GM12878 (cell line): ENCODE measurements around the gene KLHDC1. TPM values are rescaled to one million over a fixed set of nuclear protein-coding genes. Genes with fewer than 3 reads are reported as not detected.

Experiments
- ATAC-seq: fragments of 200-7000 bp; cut with Tn5 transposase; 3 replicates; pipeline ENCODE4 v1.9.1; 2020; ENCODE audit warnings: mild to moderate bottlenecking, moderate library complexity
- BruUV-seq: library from RNA; stranded (reverse); fragments of 400-500 nt; replicated peaks from 2 replicates; lab custom pipeline; 2021; lab: Mats Ljungman, UMichigan
- CTCF ChIA-PET: fragments of 300-600 bp; sonication (Branson Sonifier 250); formaldehyde crosslinking; extraction: SDS; loops from one replicate; lab custom pipeline; 2021; ENCODE audit warnings: inconsistent platforms; lab: Yijun Ruan, JAX
- POLR2A ChIA-PET: fragments of 350-600 bp; formaldehyde crosslinking; extraction: SDS; loops from one replicate; lab custom pipeline; 2021; ENCODE audit warnings: inconsistent platforms; lab: Charles Lee
- RAD21 ChIA-PET: fragments of 300-600 bp; sonication (Branson Sonifier 250); formaldehyde crosslinking; loops from one replicate; lab custom pipeline; 2023; ENCODE audit warnings: antibody characterized with exemption; ENCODE audit not compliant: unreplicated experiment; lab: Charles Lee
- SMC1A ChIA-PET: fragments of 300-600 bp; sonication (Branson Sonifier 250); formaldehyde crosslinking; loops from one replicate; lab custom pipeline; 2023; ENCODE audit not compliant: unreplicated experiment, uncharacterized antibody; lab: Charles Lee
- DNase-seq: peaks from one replicate; pipeline ENCODE4 v3.0.0-alpha.2; 2011; ENCODE audit warnings: low read depth, low spot score
- FAIRE-seq: peaks from 3 replicates; lab custom pipeline; 2011; peaks lifted over from hg19 to GRCh38; lab: Jason Lieb, UNC
- H2AFZ ChIP-seq: 2 replicates; pipeline ENCODE4 v1.6.0; 2011; ENCODE audit warnings: low read depth, low read length, control low read depth; ENCODE audit not compliant: control insufficient read depth
- H3K27ac ChIP-seq: 2 replicates; pipeline ENCODE4 v1.5.1; 2011; ENCODE audit warnings: control low read depth; ENCODE audit not compliant: control insufficient read depth, insufficient read depth
- H3K27me3 ChIP-seq, 2 experiments: replicated peaks in 1 of 2; 2 replicates each; pipeline versions ENCODE4 v1.6.0 to v1.6.1; 2011; ENCODE audit warnings: low read length in 1 of 2; ENCODE audit not compliant: control insufficient read depth in 2 of 2, insufficient read depth in 2 of 2
- H3K36me3 ChIP-seq, 2 experiments: 2 replicates each; pipeline ENCODE4 v1.5.1; 2011; ENCODE audit warnings: low read length in 1 of 2; ENCODE audit not compliant: control insufficient read depth in 2 of 2, insufficient read depth in 2 of 2
- H3K4me1 ChIP-seq: 2 replicates; pipeline ENCODE4 v1.6.1; 2011; ENCODE audit warnings: mild to moderate bottlenecking, low read length, moderate library complexity, mixed read lengths; ENCODE audit not compliant: control insufficient read depth, insufficient read depth
- H3K4me2 ChIP-seq: 2 replicates; pipeline ENCODE4 v1.6.0; 2011; ENCODE audit warnings: control low read depth; ENCODE audit not compliant: control insufficient read depth, insufficient read depth
- H3K4me3 ChIP-seq: fragments of 200-600 bp; sonication (generic); 2 replicates; pipeline ENCODE4 v1.5.1; 2016
- H3K79me2 ChIP-seq: 2 replicates; pipeline ENCODE4 v1.6.0; 2011; ENCODE audit warnings: low read length; ENCODE audit not compliant: control insufficient read depth, insufficient read depth
- H3K9ac ChIP-seq: 2 replicates; pipeline ENCODE4 v1.8.0; 2011; ENCODE audit warnings: low read length, control low read depth, mixed read lengths; ENCODE audit not compliant: control insufficient read depth, insufficient read depth
- H3K9me3 ChIP-seq: replicated peaks from 3 replicates; pipeline ENCODE4 v1.5.1; 2011; ENCODE audit warnings: mild to moderate bottlenecking, low read length; ENCODE audit not compliant: control insufficient read depth, insufficient read depth
- H4K20me1 ChIP-seq: 2 replicates; pipeline ENCODE4 v1.6.0; 2011; ENCODE audit not compliant: control insufficient read depth, insufficient read depth
- ATF3 ChIP-seq: IDR thresholded peaks from 2 replicates; pipeline ENCODE4 v1.6.1; 2011; ENCODE audit warnings: low read depth, mild to moderate bottlenecking, low read length, moderate library complexity, borderline replicate concordance; ENCODE audit errors: extremely low read depth
- CBX5 ChIP-seq: sonication (generic); IDR thresholded peaks from 2 replicates; pipeline ENCODE4 v1.6.1; 2016; ENCODE audit warnings: low read depth, moderate library complexity, mild to moderate bottlenecking, inconsistent platforms
- CREB1 ChIP-seq: IDR thresholded peaks from 2 replicates; pipeline ENCODE4 v1.6.1; 2012; ENCODE audit warnings: low read depth, mild to moderate bottlenecking, inconsistent platforms
- CTCF ChIP-seq, 3 experiments: IDR thresholded peaks in 2 of 3; conservative IDR thresholded peaks in 1 of 3; 2 replicates each; pipeline ENCODE4 v1.5.1; 2011; ENCODE audit warnings: low read depth in 3 of 3, low read length in 3 of 3, mild to moderate bottlenecking in 3 of 3, control low read depth in 2 of 3, moderate library complexity in 2 of 3, inconsistent platforms in 1 of 3, mixed read lengths in 1 of 3; ENCODE audit not compliant: control insufficient read depth in 2 of 3, insufficient read depth in 1 of 3; ENCODE audit errors: extremely low read depth in 1 of 3
- E2F8 ChIP-seq: fragments of 450-650 bp; IDR thresholded peaks from 2 replicates; pipeline ENCODE4 v1.6.1; 2018; ENCODE audit warnings: mild to moderate bottlenecking, low read depth, moderate library complexity; ENCODE audit not compliant: partially characterized antibody
- EP300 ChIP-seq, 2 experiments: fragments of 150-350 bp in 1 of 2; IDR thresholded peaks; 2 replicates each; pipeline ENCODE4 v1.6.1; 2011 to 2012; ENCODE audit warnings: low read depth in 2 of 2, low read length in 2 of 2, borderline replicate concordance in 1 of 2, improper control_type of control experiment in 1 of 2, inconsistent platforms in 1 of 2; ENCODE audit not compliant: control insufficient read depth in 1 of 2
- IRF4 ChIP-seq: IDR thresholded peaks from 2 replicates; pipeline ENCODE4 v1.6.1; 2011; ENCODE audit warnings: low read depth, low read length
- MXI1 ChIP-seq: fragments of 150-350 bp; IDR thresholded peaks from 2 replicates; pipeline ENCODE4 v1.6.1; 2011; ENCODE audit warnings: low read depth, mild to moderate bottlenecking, inconsistent platforms, low read length, improper control_type of control experiment
- MYB ChIP-seq: fragments of 150-350 bp; IDR thresholded peaks from 2 replicates; pipeline ENCODE4 v1.6.1; 2014; ENCODE audit warnings: mild to moderate bottlenecking, low read depth, low read length, borderline replicate concordance
- POLR2A ChIP-seq: IDR thresholded peaks from 2 replicates; pipeline ENCODE4 v1.6.1; 2011; ENCODE audit warnings: low read depth, mild to moderate bottlenecking, low read length
- POLR2AphosphoS2 ChIP-seq: IDR thresholded peaks from 2 replicates; pipeline ENCODE4 v1.6.1; 2011; ENCODE audit warnings: low read depth, mild to moderate bottlenecking, low read length, improper control_type of control experiment, moderate library complexity
- ZNF622 ChIP-seq: fragments of 450-650 bp; IDR thresholded peaks from 2 replicates; pipeline ENCODE4 v1.6.1; 2017; ENCODE audit warnings: mild to moderate bottlenecking, inconsistent platforms
- WGBS: methylation state at CpG from one replicate; pipeline ENCODE4 v1.1.6; 2016; ENCODE audit warnings: low lambda C conversion rate; ENCODE audit not compliant: insufficient replicate concordance, insufficient coverage; ENCODE audit errors: missing lambda C conversion rate; 5-methylcytosine and 5-hydroxymethylcytosine counted together
- in situ Hi-C: fragments of 300-500 bp; cut with MboI; formaldehyde crosslinking; loops from 9 replicates; pipeline ENCODE4 v1.14.3; 2018; ENCODE audit warnings: mixed read lengths
- intact Hi-C: fragments of 100-400 bp; cut with micrococcal nuclease; formaldehyde crosslinking; loops from one replicate; pipeline ENCODE4 v1.14.2; 2022; ENCODE audit not compliant: unreplicated experiment
- polyA plus RNA-seq, 11 experiments: library from polyadenylated mRNA; depleted of rRNA in 4 of 11; unstranded in 6 of 11; stranded (reverse) in 5 of 11; fragments of >200 nt; fragmentation: Nextera tagmentation in 4 of 11; fragmentation: Illumina TruSeq in 1 of 11; extraction: Ambion mirVana in 4 of 11; extraction: Trizol in 1 of 11; gene quantifications; 1 replicate in 1 of 11; 2 replicates in 10 of 11; pipeline versions ENCODE4 v1.2.1 to v1.2.3, GENCODE V29; 2011 to 2016; ENCODE audit warnings: inconsistent platforms in 2 of 11, missing spikeins in 2 of 11, low read depth in 1 of 11
- total RNA-seq, 4 experiments: library from RNA; depleted of rRNA in 3 of 4; stranded (reverse); fragments of >200 nt in 3 of 4; fragmentation: Illumina TruSeq in 1 of 4; extraction: Trizol in 1 of 4; gene quantifications; 2 replicates each; pipeline versions ENCODE4 v1.2.1 to v1.2.3, GENCODE V29; 2013 to 2021

Gene KLHDC1
- total and polyA plus RNA-seq, 10 of the 15 experiments (the other 5 are each of a cell fraction or from before 2014, with no cell fraction given) = 0.22 to 0.98 (median 0.55) TPM

GRCh38 chr14:49702725-49703124 is 9.8 kb downstream of the KLHDC1 start:
- FAIRE-seq = no peak
- Histone ChIP-seq H3K4me1 (no peaks in the 10 kb centered on the region), H3K36me3 (no peaks in the 10 kb centered on the region), H3K79me2 (no peaks in the 10 kb centered on the region), H3K4me2 (no peak overlapping the region), H2AFZ (no peak overlapping the region), H3K9me3 (no peaks in the 10 kb centered on the region), H4K20me1 (no peaks in the 10 kb centered on the region), H3K27ac (no peak overlapping the region), H3K9ac (no peak overlapping the region), H3K4me3 (no peak overlapping the region), H3K27me3 (no peaks in the 10 kb centered on the region)
- ChIA-PET POLR2A (interaction anchor here (0.7 kb wide), 1 partner anchor 27 kb away, joined by 3 read pairs; no protein-coding TSS in a partner anchor), CTCF (no interaction called here), SMC1A (interaction anchor here (1.3 kb wide), 1 partner anchor 433 kb away, joined by 3 read pairs; no protein-coding TSS in a partner anchor), RAD21 (interaction anchor here (0.6 kb wide), 1 partner anchor 21 kb away, joined by 3 read pairs; no protein-coding TSS in a partner anchor)
- no TSS peak for BruUV-seq
- intact Hi-C loops (no loop called here), in situ Hi-C loops (no loop called here)
- WGBS = 37% methylated on average over 4 of the region's 4 CpGs
- no peak for DNase-seq
- ATAC-seq = no peak
- TF ChIP-seq CBX5 (no peak), ZNF622 (no peak), MXI1 (no peak), MYB (no peak), CREB1 (no peak), POLR2AphosphoS2 (no peak), POLR2A (no peak), ATF3 (no peak), E2F8 (no peak), IRF4 (no peak), EP300 (IDR thresholded peaks at IDR 0.05; ENCODE audit: borderline replicate concordance in 1 of 2, control insufficient read depth in 1 of 2, low read depth in 2 of 2, low read length in 2 of 2) (no peak), CTCF (IDR thresholded peaks at IDR 0.05 in 2 of 3, conservative IDR thresholded peaks at IDR 0.05 in 1 of 3; ENCODE audit: control insufficient read depth in 2 of 3, extremely low read depth in 1 of 3, insufficient read depth in 1 of 3, low read depth in 3 of 3, low read length in 3 of 3) (no peak)
